VCaP (cell line): ENCODE results near the gene PARP3.

ENCODE experiments used
- H3K27ac ChIP-seq: fragments of 450-650 bp; 2 replicates; pipeline ENCODE4 v1.5.1; 2017
- CTCF ChIP-seq: fragments of 450-650 bp; conservative IDR thresholded peaks from 2 replicates; pipeline ENCODE4 v1.5.1; 2017; ENCODE audit warnings: mild to moderate bottlenecking, moderate library complexity

Gene PARP3

GRCh38 chr3:51961602-51962569 lies 19.7 kb downstream of the PARP3 start:
- TF ChIP-seq CTCF, result no peak
- H3K27ac ChIP-seq, result no peak overlapping the region

DNA sequence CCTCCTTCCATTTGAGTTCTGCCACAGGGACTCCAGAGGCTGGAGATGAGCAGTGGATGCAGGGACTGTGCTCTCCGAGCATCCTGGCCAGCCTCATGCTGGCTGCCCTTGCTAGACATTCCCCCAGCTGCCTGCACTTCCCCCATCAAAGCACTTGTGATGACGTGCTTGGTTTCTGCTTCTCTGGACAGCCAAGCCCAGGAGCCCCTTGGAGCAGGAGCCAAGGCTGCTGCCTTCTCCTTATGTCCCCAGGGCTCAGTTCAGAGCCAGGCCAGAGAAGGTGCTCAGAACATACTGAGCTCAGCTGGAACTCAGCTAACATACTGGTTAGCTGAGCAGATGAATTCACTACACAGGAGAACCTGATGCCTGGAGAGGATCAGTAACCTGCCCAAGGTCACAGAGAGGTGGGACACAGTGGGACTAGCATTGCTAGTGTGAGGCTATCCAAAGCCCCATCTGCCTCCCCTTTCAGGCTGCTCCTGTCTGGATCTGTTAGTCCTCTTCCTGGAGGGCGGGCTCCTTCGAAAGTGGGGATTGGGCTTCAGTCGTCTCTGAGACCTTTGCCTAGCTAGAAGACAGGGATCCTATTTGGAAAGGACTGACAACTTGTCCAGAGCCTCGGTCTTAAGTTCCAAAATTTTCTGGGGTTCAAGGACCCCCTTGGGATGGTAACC lies 20.8 kb downstream of the PARP3 start:
- TF ChIP-seq CTCF, result no peak
- no peak overlapping the region for H3K27ac ChIP-seq

DNA sequence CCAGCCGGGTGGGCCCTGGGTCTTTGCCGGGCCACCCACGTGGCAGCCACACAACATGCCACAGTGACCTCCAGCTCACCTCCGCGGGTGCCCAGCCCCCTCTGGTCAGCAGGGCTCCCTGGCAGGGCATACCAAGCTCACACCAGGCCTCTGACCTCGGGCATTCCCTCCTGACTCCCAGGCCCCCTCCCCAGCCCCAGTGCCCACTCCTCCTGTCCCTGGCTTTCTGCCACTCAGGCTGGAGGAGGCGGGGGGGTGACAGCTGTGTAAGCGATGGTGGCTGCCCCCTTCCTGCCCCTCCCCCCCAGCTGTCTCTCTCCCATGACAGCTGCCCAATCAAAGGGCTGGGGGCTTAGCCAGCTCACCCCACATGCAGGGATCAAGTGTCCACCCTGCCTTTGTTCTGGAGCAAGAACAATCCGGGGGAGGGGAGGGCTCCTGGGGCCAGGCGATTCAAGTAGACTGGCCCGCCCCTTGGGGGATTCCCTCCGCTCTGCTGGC lies 21.8 kb downstream of the PARP3 start:
- no peak overlapping the region for H3K27ac ChIP-seq
- no peak for TF ChIP-seq CTCF

DNA sequence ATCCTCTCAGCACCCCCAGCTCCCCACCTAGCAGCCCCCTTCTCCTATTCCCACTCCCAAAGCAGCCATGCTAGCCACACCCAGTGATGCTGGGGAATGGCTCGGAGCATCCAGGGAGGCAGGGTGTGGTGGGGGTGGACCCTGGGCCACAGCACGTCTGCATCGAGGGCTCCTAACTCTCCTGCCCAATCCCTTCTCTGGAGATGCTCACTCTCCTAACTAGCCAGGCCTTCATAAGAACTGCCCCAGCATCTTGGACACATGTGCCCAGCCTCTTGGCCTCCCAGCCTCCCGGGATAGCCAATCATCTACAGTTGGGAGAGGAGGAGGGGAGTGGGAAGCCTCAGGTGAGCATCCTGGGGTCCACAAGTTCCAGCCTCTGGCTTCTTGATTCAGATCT lies 22.4 kb downstream of the PARP3 start:
- H3K27ac ChIP-seq, result no peak overlapping the region
- no peak for TF ChIP-seq CTCF

DNA sequence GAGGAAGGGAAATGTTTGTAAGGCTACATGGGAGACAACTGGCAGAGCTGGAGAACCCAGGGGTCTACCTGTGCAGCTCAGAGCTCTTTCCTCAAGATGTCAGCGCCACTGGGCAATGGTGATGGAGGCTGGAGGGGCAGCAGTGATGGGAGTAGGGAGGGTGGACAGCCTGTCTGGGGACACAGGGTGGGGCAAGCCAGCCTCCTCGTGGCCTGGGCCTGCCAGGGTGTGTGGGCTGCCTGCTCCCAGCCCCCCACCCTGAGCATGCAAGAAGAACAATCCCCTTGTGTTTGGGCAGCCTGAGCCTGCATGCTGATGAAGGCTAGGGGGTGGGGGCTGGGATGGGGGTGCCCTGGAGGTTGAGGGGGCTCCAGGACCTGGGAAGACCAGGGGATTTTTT lies 23.9 kb downstream of the PARP3 start:
- TF ChIP-seq CTCF, result no peak
- H3K27ac ChIP-seq, result no peak overlapping the region

DNA sequence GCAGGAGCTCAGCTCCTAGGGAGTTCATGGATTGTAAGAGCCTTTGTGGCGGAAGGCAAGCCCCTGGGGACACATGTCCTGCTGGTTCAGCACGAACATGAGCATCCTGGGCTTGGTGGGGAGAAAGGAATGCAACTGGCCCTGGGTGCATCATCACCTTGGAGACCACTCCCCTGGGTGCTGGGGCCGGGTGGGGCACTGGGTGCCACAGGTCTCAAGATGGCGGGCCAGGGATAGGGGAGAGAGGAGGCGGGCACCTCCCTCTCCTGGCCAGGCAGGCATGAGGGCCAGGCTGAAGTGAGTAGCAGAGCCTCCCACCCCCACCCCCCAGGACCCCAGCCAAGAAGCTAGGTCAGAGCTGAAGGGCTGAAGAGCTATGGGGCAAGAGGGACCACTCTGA lies 24.3 kb downstream of the PARP3 start:
- no peak for TF ChIP-seq CTCF
- peak overlapping the region; percentile 90 for H3K27ac ChIP-seq

DNA sequence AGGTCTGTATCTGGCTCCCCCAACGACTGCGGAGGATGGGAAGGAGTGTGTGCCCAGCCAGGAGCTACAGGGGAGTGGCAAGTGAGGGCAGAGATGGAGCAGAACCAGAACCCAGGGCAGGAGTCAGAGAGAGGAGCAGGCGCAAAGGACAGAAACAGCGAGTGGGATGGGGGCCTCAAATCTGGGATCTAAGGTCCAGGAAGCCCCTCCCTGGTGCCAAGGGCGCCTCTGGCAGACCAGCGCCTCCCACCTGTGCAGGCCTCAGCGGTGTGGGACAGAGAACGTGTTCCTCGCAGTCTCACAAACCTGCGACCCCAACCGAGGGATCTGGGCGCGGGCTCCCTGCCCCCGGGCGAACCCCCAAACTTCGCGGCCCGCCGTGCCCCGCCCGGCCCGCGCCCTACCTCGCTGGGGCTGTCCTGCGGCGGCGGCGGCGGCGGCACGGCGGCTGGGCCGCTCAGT lies 24.8 kb downstream of the PARP3 start:
- no peak for TF ChIP-seq CTCF
- peak overlapping the region; percentile 90 for H3K27ac ChIP-seq
